Left lung (tissue), 10 donors: ENCODE data around the gene TLE7. TPM values are rescaled to one million over a fixed set of nuclear protein-coding genes. Genes with fewer than 3 reads are reported as not detected.

Experiments
- ATAC-seq: fragments of 200-7000 bp; cut with Tn5 transposase; one replicate; pipeline ENCODE4 v1.9.1; 2020; ENCODE audit warnings: moderate library complexity
- DNase-seq, 4 donors: peaks; one replicate each; pipeline ENCODE4 v3.0.0-alpha.2; 2013 to 2020
- H3K27ac ChIP-seq, 2 donors: fragments of 200-600 bp; sonication (generic) in 1 of 2; one replicate each; pipeline versions ENCODE4 v1.5.0 to v1.8.0; 2020 to 2021
- H3K27me3 ChIP-seq, 2 donors: fragments of 200-600 bp; sonication (generic) in 1 of 2; one replicate each; pipeline versions ENCODE4 v1.5.0 to v1.8.0; 2020 to 2021
- H3K36me3 ChIP-seq, 2 donors: fragments of 200-600 bp; sonication (generic) in 1 of 2; one replicate each; pipeline versions ENCODE4 v1.5.0 to v1.8.0; 2020 to 2021
- H3K4me1 ChIP-seq, 2 donors: fragments of 200-600 bp; one replicate each; pipeline ENCODE4 v1.8.0; 2021
- H3K4me3 ChIP-seq, 2 donors: fragments of 200-600 bp; sonication (generic) in 1 of 2; one replicate each; pipeline versions ENCODE4 v1.5.0 to v1.8.0; 2020 to 2021; ENCODE audit warnings: mild to moderate bottlenecking in 1 of 2
- H3K9me3 ChIP-seq, 2 donors: fragments of 200-600 bp; sonication (generic) in 1 of 2; one replicate each; pipeline versions ENCODE4 v1.5.0 to v1.8.0; 2020 to 2021
- CTCF ChIP-seq, 2 donors: fragments of 200-600 bp; sonication (generic) in 1 of 2; IDR thresholded peaks; one replicate each; pipeline versions ENCODE4 v1.5.0 to v1.8.0; 2021; ENCODE audit warnings: antibody characterized with exemption in 2 of 2
- intact Hi-C, 2 donors: fragments of 100-400 bp; cut with DNase I; formaldehyde crosslinking; loops; one replicate each; pipeline versions ENCODE4 v1.11.2 to v1.14.2; 2022
- polyA plus RNA-seq, 6 donors: library from polyadenylated mRNA; unstranded; fragments of 120-200 nt; gene quantifications; one replicate each; pipeline ENCODE4 v1.2.1, GENCODE V29; 2013; ENCODE audit not compliant: insufficient read length in 6 of 6
- total RNA-seq, 2 donors: library from RNA; stranded (reverse); fragmentation: NEBNext Ultra II Directional; extraction: Animal tissue kit (Norgen Biotek cat#: 25700); gene quantifications; one replicate each; pipeline ENCODE4 v1.2.1, GENCODE V29; 2021
- donor health status: DM: no; HTN: yes; CAD: no.
- donor health status: DM: no; HTN: no; CAD: no.

The TLE7 gene
- total and polyA plus RNA-seq, 8 donors = not detected

GRCh38 chr16:71396594-71396993 lies 45.3 kb downstream of the TLE7 start:
- Histone ChIP-seq H3K27me3 (peaks cover 0 to 21% of the 10 kb centered on the region in 2 donors), H3K36me3 (no peaks in the 10 kb centered on the region), H3K9me3 (no peaks in the 10 kb centered on the region), H3K4me1 (no peaks in the 10 kb centered on the region), H3K4me3 (no peak overlapping the region), H3K27ac (no peak overlapping the region)
- no peak for TF ChIP-seq CTCF (IDR thresholded peaks at IDR 0.05)
- ATAC-seq = no peak
- intact Hi-C loops = no loop called here
- no peak for DNase-seq

GRCh38 chr16:71389330-71389729 lies 52.5 kb downstream of the TLE7 start:
- TF ChIP-seq CTCF (IDR thresholded peaks at IDR 0.05) = no peak
- peaks cover 0 to 52% of the 10 kb centered on the region in 2 donors for H3K27me3 ChIP-seq
- intact Hi-C loops = no loop called here
- H3K9me3 ChIP-seq = no peaks in the 10 kb centered on the region
- H3K36me3 ChIP-seq = no peaks in the 10 kb centered on the region
- H3K4me3 ChIP-seq = no peak overlapping the region
- DNase-seq (no peak), ATAC-seq (no peak)
- H3K4me1 ChIP-seq = no peaks in the 10 kb centered on the region
- no peak overlapping the region for H3K27ac ChIP-seq

- H3K27ac ChIP-seq = no peak overlapping the region
Observed at GRCh38 chr16:71387045-71387871, 54.6 kb downstream of the TLE7 start.

GRCh38 chr16:71384073-71384724 lies 57.7 kb downstream of the TLE7 start:
- Histone ChIP-seq H3K27me3 (peaks cover 0 to 51% of the 10 kb centered on the region in 2 donors), H3K4me3 (no peak overlapping the region), H3K9me3 (no peaks in the 10 kb centered on the region), H3K27ac (no peak overlapping the region), H3K36me3 (no peaks in the 10 kb centered on the region), H3K4me1 (no peaks in the 10 kb centered on the region)
- DNase-seq (no peak), ATAC-seq (no peak)
- no peak for TF ChIP-seq CTCF (IDR thresholded peaks at IDR 0.05)
- intact Hi-C loops = no loop called here

More at GRCh38 chr16:71387045-71387871, 54.6 kb downstream of the TLE7 start:
- H3K9me3 ChIP-seq = no peaks in the 10 kb centered on the region
- no peaks in the 10 kb centered on the region for H3K4me1 ChIP-seq
- DNase-seq (no peak), ATAC-seq (no peak)
- intact Hi-C loops = no loop called here
- peaks cover 0 to 52% of the 10 kb centered on the region in 2 donors for H3K27me3 ChIP-seq
- no peak for TF ChIP-seq CTCF (IDR thresholded peaks at IDR 0.05)
- H3K36me3 ChIP-seq = no peaks in the 10 kb centered on the region
- H3K4me3 ChIP-seq = no peak overlapping the region

- ATAC-seq = no peak
Observed at GRCh38 chr16:71383054-71383773, 58.6 kb downstream of the TLE7 start.

More at GRCh38 chr16:71383054-71383773, 58.6 kb downstream of the TLE7 start:
- H3K27me3 ChIP-seq = peaks cover 0 to 43% of the 10 kb centered on the region in 2 donors
- no peaks in the 10 kb centered on the region for H3K36me3 ChIP-seq
- no peak for TF ChIP-seq CTCF (IDR thresholded peaks at IDR 0.05)
- H3K9me3 ChIP-seq = no peaks in the 10 kb centered on the region
- no peaks in the 10 kb centered on the region for H3K4me1 ChIP-seq
- H3K27ac ChIP-seq = no peak overlapping the region
- H3K4me3 ChIP-seq = no peak overlapping the region
- intact Hi-C loops = no loop called here
- DNase-seq = no peak
